Thyroid gland (tissue), 4 donors: Measurements from ENCODE around the gene LY6G5B.

Experiments
- CTCF ChIP-seq, 6 experiments: fragments of 200-600 bp in 3 of 6; fragments of 450-650 bp in 3 of 6; sonication (generic) in 3 of 6; IDR thresholded peaks; one replicate each; pipeline ENCODE4 v1.5.1; 2016 to 2019; ENCODE audit warnings: antibody characterized with exemption in 6 of 6, mild to moderate bottlenecking in 2 of 6, inconsistent platforms in 1 of 6, moderate library complexity in 1 of 6
- POLR2A ChIP-seq, 2 donors: fragments of 450-650 bp; IDR thresholded peaks; one replicate each; pipeline ENCODE4 v1.6.1; 2017; ENCODE audit warnings: antibody characterized with exemption in 2 of 2, mild to moderate bottlenecking in 2 of 2, moderate library complexity in 1 of 2

GRCh38 chr6:31640612-31641011 is 29.2 kb upstream of the LY6G5B start:
- TF ChIP-seq CTCF (IDR thresholded peaks at IDR 0.05) (no peak), POLR2A (IDR thresholded peaks at IDR 0.05) (no peak)
